Small intestine (tissue), 4 donors: Measurements from ENCODE around the gene UBE2J1. TPM values are rescaled to one million over a fixed set of nuclear protein-coding genes. Genes with fewer than 3 reads are reported as not detected.

Experiments
- polyA plus RNA-seq, 4 donors: library from polyadenylated mRNA; stranded (reverse) in 3 of 4; unstranded in 1 of 4; fragments of 200-250 nt in 3 of 4; fragments of 120-200 nt in 1 of 4; gene quantifications; one replicate each; pipeline versions ENCODE4 v1.2.1 to v1.2.3, GENCODE V29; 2013
- donor health status: healthy with polysubstance abuse.
- donor health status: Bipolar disorder and iron deficiency.
- donor health status: healthy.

The UBE2J1 gene
- polyA plus RNA-seq, 4 donors, result 34.1 to 65.1 (median 40.2) TPM

Other genes with a start within 250 kb of the UBE2J1 start
- 1 to 10 TPM in 1 of 4 donors, under 1 TPM in 1, not detected in 2; 0.15 to 1.3 TPM for gene SRSF12, start 234.7 kb downstream of the UBE2J1 start, polyA plus RNA-seq
- gene PM20D2, start 206.7 kb downstream of the UBE2J1 start, polyA plus RNA-seq, result 10 to 100 TPM in 2 of 4 donors, 1 to 10 TPM in 2; 2.4 to 31.3 (median 7.6) TPM
- not detected for gene GABRR1, start 135.4 kb downstream of the UBE2J1 start, polyA plus RNA-seq
- gene GABRR2, start 37.4 kb downstream of the UBE2J1 start, polyA plus RNA-seq, result under 1 TPM; 0.21 to 0.81 (median 0.50) TPM
- gene RRAGD, start 59.6 kb upstream of the UBE2J1 start, polyA plus RNA-seq, result 10 to 100 TPM in 1 of 4 donors, 1 to 10 TPM in 2, under 1 TPM in 1; 0.67 to 63.9 (median 2.6) TPM
- gene ANKRD6, start 80.4 kb upstream of the UBE2J1 start, polyA plus RNA-seq, result 1 to 10 TPM in 3 of 4 donors, under 1 TPM in 1; 0.89 to 7.9 (median 1.8) TPM